GM12878 (cell line): ENCODE measurements around the gene SPAG9. TPM values are rescaled to one million over a fixed set of nuclear protein-coding genes. Genes with fewer than 3 reads are reported as not detected.
A peak's percentile ranks its signal among the peaks of the same experiment; 100 is the strongest.

Experiments used
- ATF2 ChIP-seq: IDR thresholded peaks from 2 replicates; pipeline ENCODE4 v1.6.1; 2012; ENCODE audit warnings: low read length, inconsistent platforms
- ATF3 ChIP-seq: IDR thresholded peaks from 2 replicates; pipeline ENCODE4 v1.6.1; 2011; ENCODE audit warnings: low read depth, mild to moderate bottlenecking, low read length, moderate library complexity, borderline replicate concordance; ENCODE audit errors: extremely low read depth
- BMI1 ChIP-seq: fragments of 450-650 bp; IDR thresholded peaks from 2 replicates; pipeline ENCODE4 v1.6.1; 2016; ENCODE audit warnings: mild to moderate bottlenecking, moderate library complexity, borderline replicate concordance
- ETV6 ChIP-seq, 2 experiments: fragments of 450-650 bp in 1 of 2; IDR thresholded peaks in 1 of 2; conservative IDR thresholded peaks in 1 of 2; 2 replicates each; pipeline ENCODE4 v1.6.1; 2014; ENCODE audit warnings: antibody characterized with exemption in 1 of 2, borderline replicate concordance in 1 of 2, low read depth in 1 of 2, mild to moderate bottlenecking in 1 of 2, moderate library complexity in 1 of 2
- FOS ChIP-seq: IDR thresholded peaks from 3 replicates; pipeline ENCODE4 v1.6.1; 2011; ENCODE audit warnings: borderline replicate concordance; ENCODE audit not compliant: insufficient read length; ENCODE audit errors: extremely low read depth
- HCFC1 ChIP-seq: fragments of 150-350 bp; IDR thresholded peaks from 2 replicates; pipeline ENCODE4 v1.6.1; 2014; ENCODE audit warnings: low read length
- KLF5 ChIP-seq: fragments of 450-650 bp; IDR thresholded peaks from 2 replicates; pipeline ENCODE4 v1.6.1; 2014; ENCODE audit warnings: mild to moderate bottlenecking; ENCODE audit not compliant: partially characterized antibody
- NFXL1 ChIP-seq: fragments of 450-650 bp; IDR thresholded peaks from 2 replicates; pipeline ENCODE4 v1.6.1; 2017; ENCODE audit warnings: antibody characterized with exemption, mild to moderate bottlenecking, borderline replicate concordance
- NR2C1 ChIP-seq: fragments of 450-650 bp; IDR thresholded peaks from 2 replicates; pipeline ENCODE4 v1.6.1; 2017; ENCODE audit warnings: antibody characterized with exemption, mild to moderate bottlenecking, moderate library complexity
- POU2F2 ChIP-seq: IDR thresholded peaks from 3 replicates; pipeline ENCODE4 v1.6.1; 2011; ENCODE audit warnings: low read depth, mild to moderate bottlenecking, low read length, borderline replicate concordance
- RFX5 ChIP-seq: IDR thresholded peaks from 2 replicates; pipeline ENCODE4 v1.6.1; 2011; ENCODE audit warnings: low read depth, low read length, improper control_type of control experiment
- SRF ChIP-seq, 2 experiments: IDR thresholded peaks; 2 replicates each; pipeline ENCODE4 v1.6.1; 2011; ENCODE audit warnings: low read depth in 2 of 2, low read length in 2 of 2, mild to moderate bottlenecking in 1 of 2, moderate library complexity in 1 of 2
- polyA plus RNA-seq, 11 experiments: library from polyadenylated mRNA; depleted of rRNA in 4 of 11; unstranded in 6 of 11; stranded (reverse) in 5 of 11; fragments of >200 nt; fragmentation: Nextera tagmentation in 4 of 11; fragmentation: Illumina TruSeq in 1 of 11; extraction: Ambion mirVana in 4 of 11; extraction: Trizol in 1 of 11; gene quantifications; 1 replicate in 1 of 11; 2 replicates in 10 of 11; pipeline versions ENCODE4 v1.2.1 to v1.2.3, GENCODE V29; 2011 to 2016; ENCODE audit warnings: inconsistent platforms in 2 of 11, missing spikeins in 2 of 11, low read depth in 1 of 11
- total RNA-seq, 4 experiments: library from RNA; depleted of rRNA in 3 of 4; stranded (reverse); fragments of >200 nt in 3 of 4; fragmentation: Illumina TruSeq in 1 of 4; extraction: Trizol in 1 of 4; gene quantifications; 2 replicates each; pipeline versions ENCODE4 v1.2.1 to v1.2.3, GENCODE V29; 2013 to 2021
- TF ChIP-seq, protein P1 (sequence below): fragments of 450-650 bp; formaldehyde crosslinking; IDR thresholded peaks from 2 replicates; pipeline ENCODE4 v1.4.0; 2022; ENCODE audit warnings: mild to moderate bottlenecking, moderate library complexity
- TF ChIP-seq, protein P2 (sequence below): fragments of 450-650 bp; IDR thresholded peaks from 2 replicates; pipeline ENCODE4 v1.6.1; 2017; ENCODE audit warnings: mild to moderate bottlenecking
- TF ChIP-seq, protein P3 (sequence below): fragments of 450-650 bp; IDR thresholded peaks from 2 replicates; pipeline ENCODE4 v1.6.1; 2017; ENCODE audit warnings: mild to moderate bottlenecking, low read depth, inconsistent platforms; ENCODE audit not compliant: poor library complexity, severe bottlenecking
- TF ChIP-seq, protein P4 (sequence below): IDR thresholded peaks from 2 replicates; pipeline ENCODE4 v1.6.1; 2011; ENCODE audit warnings: borderline replicate concordance, low read depth, mild to moderate bottlenecking, moderate library complexity, mixed read lengths, low read length; ENCODE audit not compliant: insufficient read depth; ENCODE audit errors: extremely low read length
- TF ChIP-seq, protein P5 (sequence below): IDR thresholded peaks from 2 replicates; pipeline ENCODE4 v1.6.1; 2012; ENCODE audit warnings: low read depth, low read length, improper control_type of control experiment

SPAG9 gene
- total and polyA plus RNA-seq, 10 of the 15 experiments (the other 5 are each of a cell fraction or from before 2014, with no cell fraction given), result 6.6 to 42.0 (median 24.9) TPM

GRCh38 chr17:51166198-51166986 is 45.7 kb upstream of the SPAG9 start, which contains the start of gene NME2 (continued):
- TF ChIP-seq, protein P1, sequence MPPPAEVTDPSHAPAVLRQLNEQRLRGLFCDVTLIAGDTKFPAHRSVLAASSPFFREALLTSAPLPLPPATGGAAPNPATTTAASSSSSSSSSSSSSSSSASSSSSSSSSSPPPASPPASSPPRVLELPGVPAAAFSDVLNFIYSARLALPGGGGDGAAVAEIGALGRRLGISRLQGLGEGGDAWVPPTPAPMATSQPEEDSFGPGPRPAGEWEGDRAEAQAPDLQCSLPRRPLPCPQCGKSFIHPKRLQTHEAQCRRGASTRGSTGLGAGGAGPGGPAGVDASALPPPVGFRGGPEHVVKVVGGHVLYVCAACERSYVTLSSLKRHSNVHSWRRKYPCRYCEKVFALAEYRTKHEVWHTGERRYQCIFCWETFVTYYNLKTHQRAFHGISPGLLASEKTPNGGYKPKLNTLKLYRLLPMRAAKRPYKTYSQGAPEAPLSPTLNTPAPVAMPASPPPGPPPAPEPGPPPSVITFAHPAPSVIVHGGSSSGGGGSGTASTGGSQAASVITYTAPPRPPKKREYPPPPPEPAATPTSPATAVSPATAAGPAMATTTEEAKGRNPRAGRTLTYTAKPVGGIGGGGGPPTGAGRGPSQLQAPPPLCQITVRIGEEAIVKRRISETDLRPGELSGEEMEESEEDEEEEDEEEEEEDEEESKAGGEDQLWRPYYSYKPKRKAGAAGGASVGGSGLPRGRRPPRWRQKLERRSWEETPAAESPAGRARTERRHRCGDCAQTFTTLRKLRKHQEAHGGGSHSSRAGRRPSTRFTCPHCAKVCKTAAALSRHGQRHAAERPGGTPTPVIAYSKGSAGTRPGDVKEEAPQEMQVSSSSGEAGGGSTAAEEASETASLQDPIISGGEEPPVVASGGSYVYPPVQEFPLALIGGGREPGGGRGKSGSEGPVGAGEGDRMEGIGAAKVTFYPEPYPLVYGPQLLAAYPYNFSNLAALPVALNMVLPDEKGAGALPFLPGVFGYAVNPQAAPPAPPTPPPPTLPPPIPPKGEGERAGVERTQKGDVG (CRISPR knock-in tag), result no peak
- TF ChIP-seq NR2C1 (no peak; the same call in 1 of the 2 replicates), NFXL1 (no peak), KLF5 (no peak), POU2F2 (0 out of 3 replicates have a peak, but pooled peaks have one; percentile 27), ETV6 (conservative IDR thresholded peaks at IDR 0.05 in 1 of 2, IDR thresholded peaks at IDR 0.05 in 1 of 2; ENCODE audit: borderline replicate concordance in 1 of 2, low read depth in 1 of 2) (no peak), FOS (no peak), RFX5 (no peak), BMI1 (no peak), ATF2 (no peak), HCFC1 (peak; percentile 18; the same call in 1 of the 2 replicates), SRF (IDR thresholded peaks at IDR 0.05; ENCODE audit: low read depth in 2 of 2, low read length in 2 of 2) (no peak), ATF3 (0 out of 2 replicates have a peak, but pooled peaks have one; percentile 53)
- TF ChIP-seq, protein P2, sequence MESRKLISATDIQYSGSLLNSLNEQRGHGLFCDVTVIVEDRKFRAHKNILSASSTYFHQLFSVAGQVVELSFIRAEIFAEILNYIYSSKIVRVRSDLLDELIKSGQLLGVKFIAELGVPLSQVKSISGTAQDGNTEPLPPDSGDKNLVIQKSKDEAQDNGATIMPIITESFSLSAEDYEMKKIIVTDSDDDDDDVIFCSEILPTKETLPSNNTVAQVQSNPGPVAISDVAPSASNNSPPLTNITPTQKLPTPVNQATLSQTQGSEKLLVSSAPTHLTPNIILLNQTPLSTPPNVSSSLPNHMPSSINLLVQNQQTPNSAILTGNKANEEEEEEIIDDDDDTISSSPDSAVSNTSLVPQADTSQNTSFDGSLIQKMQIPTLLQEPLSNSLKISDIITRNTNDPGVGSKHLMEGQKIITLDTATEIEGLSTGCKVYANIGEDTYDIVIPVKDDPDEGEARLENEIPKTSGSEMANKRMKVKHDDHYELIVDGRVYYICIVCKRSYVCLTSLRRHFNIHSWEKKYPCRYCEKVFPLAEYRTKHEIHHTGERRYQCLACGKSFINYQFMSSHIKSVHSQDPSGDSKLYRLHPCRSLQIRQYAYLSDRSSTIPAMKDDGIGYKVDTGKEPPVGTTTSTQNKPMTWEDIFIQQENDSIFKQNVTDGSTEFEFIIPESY, result no peak
- TF ChIP-seq, protein P3, sequence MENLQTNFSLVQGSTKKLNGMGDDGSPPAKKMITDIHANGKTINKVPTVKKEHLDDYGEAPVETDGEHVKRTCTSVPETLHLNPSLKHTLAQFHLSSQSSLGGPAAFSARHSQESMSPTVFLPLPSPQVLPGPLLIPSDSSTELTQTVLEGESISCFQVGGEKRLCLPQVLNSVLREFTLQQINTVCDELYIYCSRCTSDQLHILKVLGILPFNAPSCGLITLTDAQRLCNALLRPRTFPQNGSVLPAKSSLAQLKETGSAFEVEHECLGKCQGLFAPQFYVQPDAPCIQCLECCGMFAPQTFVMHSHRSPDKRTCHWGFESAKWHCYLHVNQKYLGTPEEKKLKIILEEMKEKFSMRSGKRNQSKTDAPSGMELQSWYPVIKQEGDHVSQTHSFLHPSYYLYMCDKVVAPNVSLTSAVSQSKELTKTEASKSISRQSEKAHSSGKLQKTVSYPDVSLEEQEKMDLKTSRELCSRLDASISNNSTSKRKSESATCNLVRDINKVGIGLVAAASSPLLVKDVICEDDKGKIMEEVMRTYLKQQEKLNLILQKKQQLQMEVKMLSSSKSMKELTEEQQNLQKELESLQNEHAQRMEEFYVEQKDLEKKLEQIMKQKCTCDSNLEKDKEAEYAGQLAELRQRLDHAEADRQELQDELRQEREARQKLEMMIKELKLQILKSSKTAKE, result no peak
- TF ChIP-seq, protein P4, sequence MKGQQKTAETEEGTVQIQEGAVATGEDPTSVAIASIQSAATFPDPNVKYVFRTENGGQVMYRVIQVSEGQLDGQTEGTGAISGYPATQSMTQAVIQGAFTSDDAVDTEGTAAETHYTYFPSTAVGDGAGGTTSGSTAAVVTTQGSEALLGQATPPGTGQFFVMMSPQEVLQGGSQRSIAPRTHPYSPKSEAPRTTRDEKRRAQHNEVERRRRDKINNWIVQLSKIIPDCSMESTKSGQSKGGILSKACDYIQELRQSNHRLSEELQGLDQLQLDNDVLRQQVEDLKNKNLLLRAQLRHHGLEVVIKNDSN, result peak; percentile 91
- TF ChIP-seq, protein P5, sequence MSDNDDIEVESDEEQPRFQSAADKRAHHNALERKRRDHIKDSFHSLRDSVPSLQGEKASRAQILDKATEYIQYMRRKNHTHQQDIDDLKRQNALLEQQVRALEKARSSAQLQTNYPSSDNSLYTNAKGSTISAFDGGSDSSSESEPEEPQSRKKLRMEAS, result peak; percentile 96
